GM23248 (cell line): ENCODE measurements around the gene NUDT12.

ENCODE experiments used
- EZH2 ChIP-seq: fragments of 200-600 bp; sonication (generic); IDR thresholded peaks from 2 replicates; pipeline ENCODE4 v1.6.1; 2018; ENCODE audit warnings: antibody characterized with exemption, mild to moderate bottlenecking; ENCODE audit not compliant: insufficient read depth, poor library complexity, severe bottlenecking
- EZH2phosphoT487 ChIP-seq: fragments of 200-600 bp; sonication (generic); IDR thresholded peaks from 2 replicates; pipeline ENCODE4 v1.6.1; 2018; ENCODE audit warnings: antibody characterized with exemption, moderate library complexity, mild to moderate bottlenecking, low read depth; ENCODE audit not compliant: insufficient read depth

- TF ChIP-seq EZH2 (no peak), EZH2phosphoT487 (no peak)
Measured at GRCh38 chr5:103560826-103561225, 1.8 kb downstream of the NUDT12 start.
